CD4-positive, alpha-beta T cell (primary cell): ENCODE data around the gene CP. TPM values are rescaled to one million over a fixed set of nuclear protein-coding genes. Genes with fewer than 3 reads are reported as not detected.

Experiments used
- ATAC-seq: fragments of 200-7000 bp; cut with Tn5 transposase; one replicate; pipeline ENCODE4 v1.10.0; 2022; ENCODE audit warnings: mild to moderate bottlenecking; ENCODE audit not compliant: poor library complexity
- CTCF ChIA-PET: fragments of 350-600 bp; sonication (Branson Sonifier 250); formaldehyde crosslinking; loops from one replicate; lab custom pipeline; 2021; ENCODE audit warnings: antibody characterized with exemption, inconsistent platforms; lab: Charles Lee
- POLR2A ChIA-PET: fragments of 350-600 bp; sonication (Branson Sonifier 250); formaldehyde crosslinking; loops from one replicate; lab custom pipeline; 2021; ENCODE audit warnings: antibody characterized with exemption, inconsistent platforms; lab: Charles Lee
- DNase-seq, 14 experiments: peaks; one replicate each; pipeline ENCODE4 v3.0.0-alpha.2; 2013 to 2020; ENCODE audit warnings: mixed read lengths in 2 of 14
- H3K27ac ChIP-seq, 2 donors: one replicate each; pipeline versions ENCODE4 v1.5.1 to v1.7.0; 2013; ENCODE audit warnings: low read length in 2 of 2, low read depth in 1 of 2, mild to moderate bottlenecking in 1 of 2
- H3K27me3 ChIP-seq, 2 experiments: 1 replicate in 1 of 2; 2 replicates in 1 of 2; pipeline versions ENCODE4 v1.6.1 to v1.7.0; 2013; ENCODE audit warnings: low read length in 2 of 2, control low read depth in 1 of 2, mild to moderate bottlenecking in 1 of 2, moderate library complexity in 1 of 2; ENCODE audit not compliant: insufficient read depth in 2 of 2, control insufficient read depth in 1 of 2
- H3K36me3 ChIP-seq: one replicate; pipeline ENCODE4 v1.6.1; 2013; ENCODE audit warnings: low read length, control low read depth; ENCODE audit not compliant: insufficient read depth
- H3K4me1 ChIP-seq: one replicate; pipeline ENCODE4 v1.6.1; 2013; ENCODE audit warnings: low read length, control low read depth; ENCODE audit not compliant: insufficient read depth
- H3K4me3 ChIP-seq: one replicate; pipeline ENCODE4 v1.5.1; 2013; ENCODE audit warnings: mild to moderate bottlenecking, low read length, moderate library complexity
- H3K9me3 ChIP-seq, 2 experiments: 1 replicate in 1 of 2; 2 replicates in 1 of 2; pipeline versions ENCODE4 v1.6.1 to v1.7.0; 2013; ENCODE audit warnings: low read length in 2 of 2, mild to moderate bottlenecking in 2 of 2, control low read depth in 1 of 2, moderate library complexity in 1 of 2; ENCODE audit not compliant: control insufficient read depth in 1 of 2, insufficient read depth in 1 of 2
- H3K27ac Mint-ChIP-seq: one replicate; pipeline ENCODE4 v1.8.0; 2020; ENCODE audit warnings: mixed read lengths
- H3K27me3 Mint-ChIP-seq: one replicate; pipeline ENCODE4 v1.8.0; 2021; ENCODE audit warnings: mixed read lengths
- H3K36me3 Mint-ChIP-seq: one replicate; pipeline ENCODE4 v1.8.0; 2021; ENCODE audit warnings: low read depth, mixed read lengths
- H3K4me1 Mint-ChIP-seq: one replicate; pipeline ENCODE4 v1.8.0; 2021; ENCODE audit warnings: low read depth, mixed read lengths
- H3K4me3 Mint-ChIP-seq: one replicate; pipeline ENCODE4 v1.8.0; 2020; ENCODE audit warnings: mild to moderate bottlenecking, mixed read lengths
- H3K9me3 Mint-ChIP-seq: one replicate; pipeline ENCODE4 v1.8.0; 2020; ENCODE audit warnings: mixed read lengths
- CTCF ChIP-seq: fragments of 200-600 bp; IDR thresholded peaks from one replicate; pipeline ENCODE4 v1.8.0; 2022; ENCODE audit warnings: antibody characterized with exemption, mild to moderate bottlenecking
- intact Hi-C, 2 experiments: fragments of 100-400 bp; cut with DNase I in 1 of 2; cut with micrococcal nuclease in 1 of 2; formaldehyde crosslinking; loops; one replicate each; pipeline versions ENCODE4 v1.15.1 to v1.9.0; 2023 to 2025; cut with DNase I, micrococcal nuclease
- total RNA-seq, 174 experiments: library from RNA in 2 of 174; stranded (reverse) in 2 of 174; gene quantifications; one replicate each; pipeline ENCODE4 v1.2.3 and lab custom pipeline; 2021 to 2026

The CP gene
- total RNA-seq, 2 experiments from 2014 or later = not detected

GRCh38 chr3:149170672-149171071 is 51.0 kb downstream of the CP start:
- H3K27me3 Mint-ChIP-seq = no peaks in the 10 kb centered on the region
- Histone ChIP-seq H3K36me3 (peaks cover 49% of the 10 kb centered on the region), H3K27ac (no peak overlapping the region), H3K4me3 (no peak overlapping the region), H3K27me3 (no peaks in the 10 kb centered on the region), H3K9me3 (no peaks in the 10 kb centered on the region), H3K4me1 (no peaks in the 10 kb centered on the region)
- intact Hi-C loops = no loop called here
- ChIA-PET CTCF (no interaction called here), POLR2A (no interaction called here)
- ATAC-seq (no peak), DNase-seq (no peak)
- H3K9me3 Mint-ChIP-seq = no peaks in the 10 kb centered on the region
- H3K36me3 Mint-ChIP-seq = peaks cover 88% of the 10 kb centered on the region
- TF ChIP-seq CTCF = no peak
- no peak overlapping the region for H3K27ac Mint-ChIP-seq
- H3K4me1 Mint-ChIP-seq = no peaks in the 10 kb centered on the region
- no peak overlapping the region for H3K4me3 Mint-ChIP-seq

GRCh38 chr3:149167898-149168297 is 53.7 kb downstream of the CP start:
- no peaks in the 10 kb centered on the region for H3K27me3 Mint-ChIP-seq
- H3K27ac Mint-ChIP-seq = no peak overlapping the region
- H3K27me3 ChIP-seq = no peaks in the 10 kb centered on the region
- ChIA-PET CTCF (no interaction called here), POLR2A (no interaction called here)
- H3K9me3 ChIP-seq = no peaks in the 10 kb centered on the region
- H3K36me3 ChIP-seq = peaks cover 66% of the 10 kb centered on the region
- no peak overlapping the region for H3K4me3 Mint-ChIP-seq
- no peaks in the 10 kb centered on the region for H3K4me1 Mint-ChIP-seq
- H3K4me3 ChIP-seq = no peak overlapping the region
- no peak for DNase-seq
- no peaks in the 10 kb centered on the region for H3K9me3 Mint-ChIP-seq
- H3K36me3 Mint-ChIP-seq = peaks cover 86% of the 10 kb centered on the region
- ATAC-seq = no peak
- intact Hi-C loops = no loop called here
- H3K27ac ChIP-seq = no peak overlapping the region
- H3K4me1 ChIP-seq = no peaks in the 10 kb centered on the region
- TF ChIP-seq CTCF = no peak

- CTCF ChIA-PET = no interaction called here
- H3K9me3 Mint-ChIP-seq = no peaks in the 10 kb centered on the region
These were observed 58.6 kb downstream of the CP start for GRCh38 chr3:149163066-149163465.

More at GRCh38 chr3:149163066-149163465, 58.6 kb downstream of the CP start:
- ATAC-seq = no peak
- Mint-ChIP-seq H3K36me3 (peaks cover 89% of the 10 kb centered on the region), H3K27ac (no peak overlapping the region), H3K4me3 (no peak overlapping the region), H3K27me3 (no peaks in the 10 kb centered on the region), H3K4me1 (no peaks in the 10 kb centered on the region)
- Histone ChIP-seq H3K4me1 (no peaks in the 10 kb centered on the region), H3K27me3 (no peaks in the 10 kb centered on the region), H3K27ac (no peak overlapping the region), H3K4me3 (no peak overlapping the region), H3K9me3 (no peaks in the 10 kb centered on the region), H3K36me3 (peaks cover 67% of the 10 kb centered on the region)
- no peak for TF ChIP-seq CTCF
- intact Hi-C loops = no loop called here
- POLR2A ChIA-PET = no interaction called here
- no peak for DNase-seq
